HAP-1 (cell line): Measurements from ENCODE around the gene TMC2.

ENCODE experiments used
- DNase-seq, 2 experiments: peaks; one replicate each; pipeline ENCODE4 v3.0.0-alpha.2; 2016 to 2020; ENCODE audit warnings: low spot score in 2 of 2
- H3K27me3 ChIP-seq: fragments of 250-450 bp; sonication (Bioruptor Pico); 2 replicates; pipeline ENCODE4 v1.5.1; 2020; ENCODE audit warnings: low read depth, mild to moderate bottlenecking, moderate library complexity
- H3K36me3 ChIP-seq: fragments of 250-450 bp; sonication (Bioruptor Pico); replicated peaks from 2 replicates; pipeline ENCODE4 v1.5.1; 2020; ENCODE audit warnings: mild to moderate bottlenecking
- H3K4me1 ChIP-seq: fragments of 250-450 bp; sonication (Bioruptor Pico); 2 replicates; pipeline ENCODE4 v1.5.1; 2020; ENCODE audit warnings: mild to moderate bottlenecking
- H3K4me3 ChIP-seq: fragments of 250-450 bp; sonication (Bioruptor Pico); 2 replicates; pipeline ENCODE4 v1.5.1; 2020; ENCODE audit warnings: mild to moderate bottlenecking, moderate library complexity
- H3K9me3 ChIP-seq: fragments of 250-450 bp; sonication (Bioruptor Pico); 2 replicates; pipeline ENCODE4 v1.5.1; 2020; ENCODE audit warnings: mild to moderate bottlenecking, moderate library complexity
- in situ Hi-C: fragments of 300-500 bp; cut with MboI; formaldehyde crosslinking; loops from 3 replicates; pipeline ENCODE4 v1.14.3; 2020; ENCODE audit warnings: low sequenced_read_pairs, inconsistent platforms, mixed read lengths

Gene TMC2

DNA sequence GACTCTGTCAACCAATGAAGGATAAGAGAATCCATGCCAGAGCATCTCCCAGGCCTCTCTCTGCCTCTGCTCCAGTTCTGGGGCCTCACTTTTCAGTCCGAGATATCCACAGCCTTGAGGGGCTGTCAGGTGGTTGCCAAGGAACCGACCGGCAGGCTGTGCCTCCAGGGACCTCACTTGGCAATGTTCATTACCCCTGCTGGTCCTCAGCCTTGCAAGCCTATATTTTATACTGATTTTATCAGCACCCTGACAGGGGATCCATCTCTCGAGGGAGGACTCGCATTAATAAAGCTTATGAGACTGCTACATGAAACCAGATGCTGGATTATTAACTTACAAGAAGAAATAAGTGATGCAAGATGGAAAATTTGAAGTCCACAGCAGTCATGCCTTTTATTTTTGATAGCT, 39.9 kb downstream of the TMC2 start:
- Histone ChIP-seq H3K36me3 (no peaks in the 10 kb centered on the region), H3K27me3 (no peaks in the 10 kb centered on the region; the same call in none of the 2 replicates), H3K4me1 (no peaks in the 10 kb centered on the region), H3K4me3 (no peak overlapping the region), H3K9me3 (no peaks in the 10 kb centered on the region)
- DNase-seq = no peak
- in situ Hi-C loops = no loop called here

GRCh38 chr20:2578475-2579192, 42.3 kb downstream of the TMC2 start:
- no peaks in the 10 kb centered on the region for H3K36me3 ChIP-seq
- no peaks in the 10 kb centered on the region for H3K4me1 ChIP-seq
- H3K27me3 ChIP-seq = no peaks in the 10 kb centered on the region; the same call in 1 of the 2 replicates
- DNase-seq = no peak
- H3K4me3 ChIP-seq = no peak overlapping the region
- in situ Hi-C loops = no loop called here
- H3K9me3 ChIP-seq = no peaks in the 10 kb centered on the region

DNA sequence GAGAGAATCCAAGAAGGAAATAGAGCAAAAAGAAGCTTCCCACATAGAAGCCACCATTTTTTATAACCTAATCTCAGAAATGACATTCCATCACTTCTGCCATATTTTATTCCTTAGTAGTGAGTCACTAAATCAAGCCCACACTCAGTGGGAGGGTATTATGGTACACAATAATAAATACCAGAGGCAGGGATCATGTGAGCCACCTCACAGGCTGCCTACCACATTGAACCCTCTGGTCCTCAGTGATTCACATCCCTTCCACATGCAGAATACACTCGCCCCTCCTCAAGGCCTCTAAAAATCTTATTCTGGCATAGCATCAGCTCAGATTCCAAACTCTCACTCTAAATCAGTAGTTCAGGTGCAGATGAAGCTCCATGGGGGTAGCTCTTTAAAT, 49.4 kb downstream of the TMC2 start:
- Histone ChIP-seq H3K4me3 (no peak overlapping the region), H3K4me1 (no peaks in the 10 kb centered on the region), H3K27me3 (peaks cover 3% of the 10 kb centered on the region; the same call in 1 of the 2 replicates), H3K36me3 (no peaks in the 10 kb centered on the region), H3K9me3 (no peaks in the 10 kb centered on the region)
- in situ Hi-C loops = no loop called here
- no peak for DNase-seq

- no peaks in the 10 kb centered on the region for H3K9me3 ChIP-seq
- peaks cover 2% of the 10 kb centered on the region; the same call in 1 of the 2 replicates for H3K27me3 ChIP-seq
- H3K4me1 ChIP-seq = no peaks in the 10 kb centered on the region
- in situ Hi-C loops = no loop called here
- H3K4me3 ChIP-seq = no peak overlapping the region
- no peak for DNase-seq
- no peaks in the 10 kb centered on the region for H3K36me3 ChIP-seq
These were observed 57.4 kb downstream of the TMC2 start for GRCh38 chr20:2593756-2594155.

DNA sequence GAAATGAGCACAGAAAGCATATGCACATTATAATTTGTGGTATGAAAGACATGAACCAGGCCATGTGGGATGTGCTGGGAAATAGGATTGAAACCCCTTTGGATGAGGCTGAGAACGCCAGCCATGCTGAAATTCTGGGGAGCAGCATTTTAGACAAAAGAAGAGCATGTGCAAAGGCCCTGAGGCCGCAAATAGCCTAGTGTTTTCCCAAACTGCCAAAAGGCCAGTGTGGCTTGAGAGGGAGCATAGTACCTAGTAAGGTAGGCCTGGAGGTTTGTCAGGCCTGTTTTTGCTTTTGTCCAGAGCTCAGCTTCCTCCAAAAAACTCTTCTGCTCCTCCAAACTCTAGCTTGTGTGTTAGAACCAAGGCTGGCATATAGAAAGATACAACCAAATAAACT, 58.7 kb downstream of the TMC2 start:
- in situ Hi-C loops = no loop called here
- Histone ChIP-seq H3K4me1 (no peaks in the 10 kb centered on the region), H3K27me3 (peaks cover 2% of the 10 kb centered on the region; the same call in 1 of the 2 replicates), H3K4me3 (no peak overlapping the region), H3K9me3 (no peaks in the 10 kb centered on the region), H3K36me3 (no peaks in the 10 kb centered on the region)
- no peak for DNase-seq

- DNase-seq = no peak
- in situ Hi-C loops = no loop called here
- Histone ChIP-seq H3K9me3 (no peaks in the 10 kb centered on the region), H3K4me1 (no peaks in the 10 kb centered on the region), H3K36me3 (no peaks in the 10 kb centered on the region), H3K27me3 (peaks cover 2% of the 10 kb centered on the region; the same call in 1 of the 2 replicates), H3K4me3 (no peak overlapping the region)
These were observed 60.4 kb downstream of the TMC2 start for GRCh38 chr20:2596673-2597279.

DNA sequence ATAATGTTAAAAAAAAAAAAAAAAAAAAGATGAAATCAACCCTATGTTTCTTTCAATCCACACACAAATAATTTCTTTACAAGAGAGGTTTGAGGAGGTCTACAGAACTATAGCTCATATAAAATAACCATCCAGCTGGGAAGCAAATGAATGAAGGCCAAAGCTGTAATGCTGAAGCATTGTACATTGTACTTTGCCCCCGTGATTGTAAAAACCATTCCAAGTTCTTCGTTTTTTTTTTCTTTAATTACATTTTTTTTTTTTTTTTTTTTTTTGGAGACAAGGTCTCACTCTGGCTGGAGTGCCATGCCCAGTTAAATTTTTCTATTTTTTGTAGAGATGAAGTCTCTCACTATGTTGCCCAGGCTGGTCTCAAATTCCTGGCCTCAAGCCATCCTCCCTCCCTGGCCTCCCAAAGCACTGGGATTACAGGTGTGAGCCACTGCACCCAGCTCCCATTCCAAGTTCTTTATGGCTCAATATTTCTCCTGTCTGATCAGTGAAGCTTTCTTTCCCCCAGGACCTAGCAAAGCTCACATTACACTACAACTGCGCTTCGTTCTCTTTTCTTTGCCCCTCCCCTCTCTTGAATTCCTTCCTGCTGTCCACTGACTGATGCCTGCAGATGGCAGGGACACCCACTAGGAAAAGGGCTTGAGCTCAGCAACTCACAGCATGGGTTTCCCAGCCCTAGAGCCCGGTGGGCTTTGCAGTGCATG, 63.1 kb downstream of the TMC2 start:
- no peaks in the 10 kb centered on the region for H3K36me3 ChIP-seq
- in situ Hi-C loops = no loop called here
- no peaks in the 10 kb centered on the region for H3K4me1 ChIP-seq
- H3K4me3 ChIP-seq = no peak overlapping the region
- no peaks in the 10 kb centered on the region for H3K27me3 ChIP-seq
- no peaks in the 10 kb centered on the region for H3K9me3 ChIP-seq
- DNase-seq = no peak

DNA sequence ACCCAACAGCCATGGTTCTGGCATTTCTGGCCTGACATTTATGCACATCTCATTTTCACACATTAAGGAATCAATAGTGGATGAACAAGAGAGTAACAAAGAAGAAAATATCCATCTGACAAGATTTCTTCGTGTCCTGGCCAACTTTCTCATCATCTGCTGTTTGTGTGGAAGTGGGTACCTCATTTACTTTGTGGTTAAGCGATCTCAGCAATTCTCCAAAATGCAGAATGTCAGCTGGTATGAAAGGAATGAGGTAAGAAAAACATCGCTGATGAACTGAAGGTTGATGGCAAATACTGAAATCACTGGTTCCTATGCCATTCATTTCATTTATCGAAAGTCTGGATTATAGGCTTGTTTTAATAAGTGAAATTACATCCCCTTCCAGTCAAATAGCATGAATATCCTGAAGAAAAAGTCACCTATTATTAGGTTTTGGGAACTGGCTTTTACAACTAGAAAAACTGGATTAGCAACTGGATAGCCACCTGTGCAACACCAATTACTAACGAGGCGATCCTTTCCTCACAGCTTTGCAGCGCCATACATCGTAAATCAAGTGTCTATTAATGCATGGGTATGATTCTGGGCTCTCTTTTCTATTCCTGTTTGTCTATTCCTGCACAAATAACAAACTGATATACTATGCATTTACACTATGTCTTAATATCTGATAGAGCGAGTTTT, 65.8 kb downstream of the TMC2 start:
- no peaks in the 10 kb centered on the region for H3K4me1 ChIP-seq
- H3K9me3 ChIP-seq = peaks cover 5% of the 10 kb centered on the region
- no peaks in the 10 kb centered on the region for H3K36me3 ChIP-seq
- in situ Hi-C loops = no loop called here
- no peaks in the 10 kb centered on the region for H3K27me3 ChIP-seq
- no peak overlapping the region for H3K4me3 ChIP-seq
- no peak for DNase-seq

DNA sequence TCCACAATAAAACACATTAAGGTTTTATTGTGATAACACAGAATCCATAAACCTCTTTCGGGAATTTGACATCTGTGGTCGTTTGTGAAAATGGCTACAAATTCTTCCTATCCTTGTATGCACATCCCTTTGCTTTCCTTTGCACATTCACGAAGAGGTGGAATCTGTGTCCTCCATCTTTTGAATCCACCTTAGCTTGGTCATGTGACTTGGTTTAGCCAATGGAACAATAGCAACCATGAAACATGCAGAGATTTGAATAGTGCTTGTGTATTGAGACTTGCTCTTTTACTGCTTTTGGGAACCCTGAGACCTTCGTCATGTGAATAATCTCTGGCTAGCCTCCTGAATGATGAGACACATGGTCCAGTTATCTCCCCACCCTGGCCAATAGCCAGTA, 66.4 kb downstream of the TMC2 start:
- H3K27me3 ChIP-seq = no peaks in the 10 kb centered on the region
- no peaks in the 10 kb centered on the region for H3K36me3 ChIP-seq
- DNase-seq = no peak
- no peaks in the 10 kb centered on the region for H3K4me1 ChIP-seq
- no peak overlapping the region for H3K4me3 ChIP-seq
- peaks cover 5% of the 10 kb centered on the region for H3K9me3 ChIP-seq
- in situ Hi-C loops = no loop called here

DNA sequence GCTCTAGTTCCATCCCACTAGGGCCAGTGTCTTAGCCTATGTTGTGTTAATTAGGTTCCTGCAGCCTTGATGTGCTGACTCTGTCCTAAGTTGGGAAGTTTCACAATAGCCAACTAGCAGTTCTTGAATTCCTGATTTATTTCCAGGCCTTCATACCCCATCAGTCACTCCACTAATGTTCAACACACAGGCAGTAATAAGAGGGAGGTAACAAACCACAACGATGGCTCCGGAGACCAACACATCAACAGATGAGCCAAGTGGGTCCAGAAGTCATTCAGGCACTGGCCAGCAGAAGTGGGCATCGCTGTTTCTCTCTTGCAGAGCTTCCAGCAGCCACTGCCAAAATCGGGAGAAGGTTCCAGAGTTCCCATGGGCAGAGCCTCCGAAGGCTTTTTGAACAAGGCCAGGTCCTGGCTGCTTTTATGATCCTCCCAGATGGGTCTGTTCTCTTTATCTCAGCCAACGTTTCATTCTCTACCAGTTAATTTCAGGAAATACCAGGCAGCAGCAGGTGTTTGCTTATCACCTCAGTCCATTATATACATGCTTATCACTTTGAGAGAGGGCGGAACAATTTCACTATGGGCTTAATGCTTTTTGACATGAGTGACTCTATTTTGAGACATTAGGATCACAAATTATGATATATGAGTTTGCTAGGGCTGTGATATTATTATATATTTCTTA, 67.6 kb downstream of the TMC2 start:
- no peaks in the 10 kb centered on the region for H3K4me1 ChIP-seq
- no peak for DNase-seq
- H3K4me3 ChIP-seq = no peak overlapping the region
- no peaks in the 10 kb centered on the region for H3K27me3 ChIP-seq
- H3K9me3 ChIP-seq = peaks cover 5% of the 10 kb centered on the region
- H3K36me3 ChIP-seq = no peaks in the 10 kb centered on the region
- in situ Hi-C loops = no loop called here

- no peak for DNase-seq
- Histone ChIP-seq H3K9me3 (peaks cover 5% of the 10 kb centered on the region), H3K4me1 (no peaks in the 10 kb centered on the region), H3K36me3 (no peaks in the 10 kb centered on the region), H3K27me3 (no peaks in the 10 kb centered on the region), H3K4me3 (no peak overlapping the region)
- in situ Hi-C loops = no loop called here
These were observed 68.1 kb downstream of the TMC2 start for GRCh38 chr20:2604506-2604835.

GRCh38 chr20:2606507-2607006, 70.2 kb downstream of the TMC2 start:
- H3K4me3 ChIP-seq = no peak overlapping the region
- no peaks in the 10 kb centered on the region for H3K4me1 ChIP-seq
- H3K27me3 ChIP-seq = no peaks in the 10 kb centered on the region
- in situ Hi-C loops = no loop called here
- no peak for DNase-seq
- H3K9me3 ChIP-seq = peaks cover 5% of the 10 kb centered on the region
- H3K36me3 ChIP-seq = no peaks in the 10 kb centered on the region

DNA sequence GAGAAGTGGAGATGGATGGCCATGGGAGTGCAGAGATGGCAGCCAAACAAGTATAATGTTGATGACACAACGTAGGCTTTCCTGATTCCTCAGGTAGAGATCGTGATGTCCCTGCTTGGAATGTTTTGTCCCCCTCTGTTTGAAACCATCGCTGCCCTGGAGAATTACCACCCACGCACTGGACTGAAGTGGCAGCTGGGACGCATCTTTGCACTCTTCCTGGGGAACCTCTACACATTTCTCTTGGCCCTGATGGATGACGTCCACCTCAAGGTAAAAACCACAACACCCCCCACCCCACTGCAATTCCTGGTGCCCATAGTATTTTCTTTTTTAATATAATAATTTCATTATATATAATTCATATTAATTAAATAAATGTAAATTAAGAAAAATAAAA, 74.0 kb downstream of the TMC2 start:
- H3K4me1 ChIP-seq = no peaks in the 10 kb centered on the region
- H3K36me3 ChIP-seq = no peaks in the 10 kb centered on the region
- H3K4me3 ChIP-seq = no peak overlapping the region
- H3K27me3 ChIP-seq = no peaks in the 10 kb centered on the region
- no peak for DNase-seq
- in situ Hi-C loops = no loop called here
- peaks cover 5% of the 10 kb centered on the region for H3K9me3 ChIP-seq
